ENCODE data around the gene ASB7. TPM values are rescaled to one million over a fixed set of nuclear protein-coding genes. Genes with fewer than 3 reads are reported as not detected.

Gene ASB7
- total and polyA plus RNA-seq, 2 experiments from 2014 or later: 4.1 to 13.9 TPM

DNA sequence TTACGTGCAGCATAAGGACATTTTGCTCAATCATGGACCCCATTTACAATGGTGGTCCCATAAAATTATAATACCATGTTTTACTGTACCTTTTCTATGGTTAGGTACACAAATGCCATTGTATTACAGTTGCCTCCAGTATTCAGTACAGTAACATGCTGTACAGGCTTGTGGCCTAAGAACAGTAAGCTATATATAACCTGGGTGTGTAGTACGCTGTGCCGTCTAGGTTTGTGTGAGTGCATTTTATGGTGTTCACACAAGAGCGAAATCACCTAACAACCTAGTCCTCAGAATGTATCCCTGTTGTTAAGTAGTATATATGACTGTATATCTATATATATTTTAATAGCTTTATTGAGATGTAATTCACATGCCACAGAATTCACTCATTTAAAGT is 12.5 kb downstream of the ASB7 start:
- no peaks in the 10 kb centered on the region for H3K27me3 ChIP-seq (ENCODE audit: insufficient read depth)
- H3F3A ChIP-seq (replicated peaks; ENCODE audit: low read depth): no peaks in the 10 kb centered on the region
- Mint-ChIP-seq H3K9me3 (no peaks in the 10 kb centered on the region), H3K27me3 (ENCODE audit: insufficient read depth, low read depth, poor library complexity) (no peaks in the 10 kb centered on the region), H3K27ac (no peak overlapping the region), H3K4me1 (no peaks in the 10 kb centered on the region), H3K36me3 (ENCODE audit: low read depth) (peaks cover 6% of the 10 kb centered on the region; the same call in 2 of the 3 replicates), H3K4me3 (no peak overlapping the region)
- no peak overlapping the region for H3K4me3 ChIP-seq
- no peaks in the 10 kb centered on the region for H3K4me1 ChIP-seq (ENCODE audit: insufficient read depth)
- H4K20me1 ChIP-seq (replicated peaks; ENCODE audit: insufficient read depth): peaks cover 12% of the 10 kb centered on the region; the same call in 1 of the 2 replicates
- H3K27ac ChIP-seq (ENCODE audit: low read depth): no peak overlapping the region
- TF ChIP-seq NANOG (IDR thresholded peaks at IDR 0.05; ENCODE audit: borderline replicate concordance): no peak
- TF ChIP-seq, protein P1, sequence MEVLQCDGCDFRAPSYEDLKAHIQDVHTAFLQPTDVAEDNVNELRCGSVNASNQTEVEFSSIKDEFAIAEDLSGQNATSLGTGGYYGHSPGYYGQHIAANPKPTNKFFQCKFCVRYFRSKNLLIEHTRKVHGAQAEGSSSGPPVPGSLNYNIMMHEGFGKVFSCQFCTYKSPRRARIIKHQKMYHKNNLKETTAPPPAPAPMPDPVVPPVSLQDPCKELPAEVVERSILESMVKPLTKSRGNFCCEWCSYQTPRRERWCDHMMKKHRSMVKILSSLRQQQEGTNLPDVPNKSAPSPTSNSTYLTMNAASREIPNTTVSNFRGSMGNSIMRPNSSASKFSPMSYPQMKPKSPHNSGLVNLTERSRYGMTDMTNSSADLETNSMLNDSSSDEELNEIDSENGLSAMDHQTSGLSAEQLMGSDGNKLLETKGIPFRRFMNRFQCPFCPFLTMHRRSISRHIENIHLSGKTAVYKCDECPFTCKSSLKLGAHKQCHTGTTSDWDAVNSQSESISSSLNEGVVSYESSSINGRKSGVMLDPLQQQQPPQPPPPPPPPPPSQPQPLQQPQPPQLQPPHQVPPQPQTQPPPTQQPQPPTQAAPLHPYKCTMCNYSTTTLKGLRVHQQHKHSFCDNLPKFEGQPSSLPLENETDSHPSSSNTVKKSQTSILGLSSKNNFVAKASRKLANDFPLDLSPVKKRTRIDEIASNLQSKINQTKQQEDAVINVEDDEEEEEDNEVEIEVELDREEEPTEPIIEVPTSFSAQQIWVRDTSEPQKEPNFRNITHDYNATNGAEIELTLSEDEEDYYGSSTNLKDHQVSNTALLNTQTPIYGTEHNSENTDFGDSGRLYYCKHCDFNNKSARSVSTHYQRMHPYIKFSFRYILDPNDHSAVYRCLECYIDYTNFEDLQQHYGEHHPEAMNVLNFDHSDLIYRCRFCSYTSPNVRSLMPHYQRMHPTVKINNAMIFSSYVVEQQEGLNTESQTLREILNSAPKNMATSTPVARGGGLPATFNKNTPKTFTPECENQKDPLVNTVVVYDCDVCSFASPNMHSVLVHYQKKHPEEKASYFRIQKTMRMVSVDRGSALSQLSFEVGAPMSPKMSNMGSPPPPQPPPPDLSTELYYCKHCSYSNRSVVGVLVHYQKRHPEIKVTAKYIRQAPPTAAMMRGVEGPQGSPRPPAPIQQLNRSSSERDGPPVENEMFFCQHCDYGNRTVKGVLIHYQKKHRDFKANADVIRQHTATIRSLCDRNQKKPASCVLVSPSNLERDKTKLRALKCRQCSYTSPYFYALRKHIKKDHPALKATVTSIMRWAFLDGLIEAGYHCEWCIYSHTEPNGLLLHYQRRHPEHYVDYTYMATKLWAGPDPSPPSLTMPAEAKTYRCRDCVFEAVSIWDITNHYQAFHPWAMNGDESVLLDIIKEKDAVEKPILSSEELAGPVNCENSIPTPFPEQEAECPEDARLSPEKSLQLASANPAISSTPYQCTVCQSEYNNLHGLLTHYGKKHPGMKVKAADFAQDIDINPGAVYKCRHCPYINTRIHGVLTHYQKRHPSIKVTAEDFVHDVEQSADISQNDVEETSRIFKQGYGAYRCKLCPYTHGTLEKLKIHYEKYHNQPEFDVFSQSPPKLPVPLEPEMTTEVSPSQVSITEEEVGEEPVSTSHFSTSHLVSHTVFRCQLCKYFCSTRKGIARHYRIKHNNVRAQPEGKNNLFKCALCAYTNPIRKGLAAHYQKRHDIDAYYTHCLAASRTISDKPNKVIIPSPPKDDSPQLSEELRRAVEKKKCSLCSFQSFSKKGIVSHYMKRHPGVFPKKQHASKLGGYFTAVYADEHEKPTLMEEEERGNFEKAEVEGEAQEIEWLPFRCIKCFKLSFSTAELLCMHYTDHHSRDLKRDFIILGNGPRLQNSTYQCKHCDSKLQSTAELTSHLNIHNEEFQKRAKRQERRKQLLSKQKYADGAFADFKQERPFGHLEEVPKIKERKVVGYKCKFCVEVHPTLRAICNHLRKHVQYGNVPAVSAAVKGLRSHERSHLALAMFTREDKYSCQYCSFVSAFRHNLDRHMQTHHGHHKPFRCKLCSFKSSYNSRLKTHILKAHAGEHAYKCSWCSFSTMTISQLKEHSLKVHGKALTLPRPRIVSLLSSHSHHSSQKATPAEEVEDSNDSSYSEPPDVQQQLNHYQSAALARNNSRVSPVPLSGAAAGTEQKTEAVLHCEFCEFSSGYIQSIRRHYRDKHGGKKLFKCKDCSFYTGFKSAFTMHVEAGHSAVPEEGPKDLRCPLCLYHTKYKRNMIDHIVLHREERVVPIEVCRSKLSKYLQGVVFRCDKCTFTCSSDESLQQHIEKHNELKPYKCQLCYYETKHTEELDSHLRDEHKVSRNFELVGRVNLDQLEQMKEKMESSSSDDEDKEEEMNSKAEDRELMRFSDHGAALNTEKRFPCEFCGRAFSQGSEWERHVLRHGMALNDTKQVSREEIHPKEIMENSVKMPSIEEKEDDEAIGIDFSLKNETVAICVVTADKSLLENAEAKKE (CRISPR knock-in tag; IDR thresholded peaks at IDR 0.05): no peak
- no peak for TF ChIP-seq JUNB (IDR thresholded peaks at IDR 0.05; ENCODE audit: unreplicated experiment)
- no peak for TF ChIP-seq CREB1 (CRISPR knock-in tag; IDR thresholded peaks at IDR 0.05; ENCODE audit: low read depth)
- TF ChIP-seq, protein P2, sequence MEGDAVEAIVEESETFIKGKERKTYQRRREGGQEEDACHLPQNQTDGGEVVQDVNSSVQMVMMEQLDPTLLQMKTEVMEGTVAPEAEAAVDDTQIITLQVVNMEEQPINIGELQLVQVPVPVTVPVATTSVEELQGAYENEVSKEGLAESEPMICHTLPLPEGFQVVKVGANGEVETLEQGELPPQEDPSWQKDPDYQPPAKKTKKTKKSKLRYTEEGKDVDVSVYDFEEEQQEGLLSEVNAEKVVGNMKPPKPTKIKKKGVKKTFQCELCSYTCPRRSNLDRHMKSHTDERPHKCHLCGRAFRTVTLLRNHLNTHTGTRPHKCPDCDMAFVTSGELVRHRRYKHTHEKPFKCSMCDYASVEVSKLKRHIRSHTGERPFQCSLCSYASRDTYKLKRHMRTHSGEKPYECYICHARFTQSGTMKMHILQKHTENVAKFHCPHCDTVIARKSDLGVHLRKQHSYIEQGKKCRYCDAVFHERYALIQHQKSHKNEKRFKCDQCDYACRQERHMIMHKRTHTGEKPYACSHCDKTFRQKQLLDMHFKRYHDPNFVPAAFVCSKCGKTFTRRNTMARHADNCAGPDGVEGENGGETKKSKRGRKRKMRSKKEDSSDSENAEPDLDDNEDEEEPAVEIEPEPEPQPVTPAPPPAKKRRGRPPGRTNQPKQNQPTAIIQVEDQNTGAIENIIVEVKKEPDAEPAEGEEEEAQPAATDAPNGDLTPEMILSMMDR (conservative IDR thresholded peaks at IDR 0.05; ENCODE audit: low read depth in 2 of 2): no peak
- TF ChIP-seq, protein P3, sequence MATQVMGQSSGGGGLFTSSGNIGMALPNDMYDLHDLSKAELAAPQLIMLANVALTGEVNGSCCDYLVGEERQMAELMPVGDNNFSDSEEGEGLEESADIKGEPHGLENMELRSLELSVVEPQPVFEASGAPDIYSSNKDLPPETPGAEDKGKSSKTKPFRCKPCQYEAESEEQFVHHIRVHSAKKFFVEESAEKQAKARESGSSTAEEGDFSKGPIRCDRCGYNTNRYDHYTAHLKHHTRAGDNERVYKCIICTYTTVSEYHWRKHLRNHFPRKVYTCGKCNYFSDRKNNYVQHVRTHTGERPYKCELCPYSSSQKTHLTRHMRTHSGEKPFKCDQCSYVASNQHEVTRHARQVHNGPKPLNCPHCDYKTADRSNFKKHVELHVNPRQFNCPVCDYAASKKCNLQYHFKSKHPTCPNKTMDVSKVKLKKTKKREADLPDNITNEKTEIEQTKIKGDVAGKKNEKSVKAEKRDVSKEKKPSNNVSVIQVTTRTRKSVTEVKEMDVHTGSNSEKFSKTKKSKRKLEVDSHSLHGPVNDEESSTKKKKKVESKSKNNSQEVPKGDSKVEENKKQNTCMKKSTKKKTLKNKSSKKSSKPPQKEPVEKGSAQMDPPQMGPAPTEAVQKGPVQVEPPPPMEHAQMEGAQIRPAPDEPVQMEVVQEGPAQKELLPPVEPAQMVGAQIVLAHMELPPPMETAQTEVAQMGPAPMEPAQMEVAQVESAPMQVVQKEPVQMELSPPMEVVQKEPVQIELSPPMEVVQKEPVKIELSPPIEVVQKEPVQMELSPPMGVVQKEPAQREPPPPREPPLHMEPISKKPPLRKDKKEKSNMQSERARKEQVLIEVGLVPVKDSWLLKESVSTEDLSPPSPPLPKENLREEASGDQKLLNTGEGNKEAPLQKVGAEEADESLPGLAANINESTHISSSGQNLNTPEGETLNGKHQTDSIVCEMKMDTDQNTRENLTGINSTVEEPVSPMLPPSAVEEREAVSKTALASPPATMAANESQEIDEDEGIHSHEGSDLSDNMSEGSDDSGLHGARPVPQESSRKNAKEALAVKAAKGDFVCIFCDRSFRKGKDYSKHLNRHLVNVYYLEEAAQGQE (IDR thresholded peaks at IDR 0.05; ENCODE audit: unreplicated experiment): no peak
- TF ChIP-seq ZNF331 (CRISPR knock-in tag; IDR thresholded peaks at IDR 0.05; ENCODE audit: low read depth): no peak
- no peak for TF ChIP-seq EZH2 (IDR thresholded peaks at IDR 0.05; ENCODE audit: low read depth, unreplicated experiment)
- no peak for TF ChIP-seq POLR2AphosphoS5 (IDR thresholded peaks at IDR 0.05; ENCODE audit: low read depth)
- no peak for TF ChIP-seq ZNF114 (CRISPR knock-in tag; IDR thresholded peaks at IDR 0.05)
- no peak for TF ChIP-seq STAT1 (IDR thresholded peaks at IDR 0.05; ENCODE audit: unreplicated experiment)
- TF ChIP-seq, protein P4, sequence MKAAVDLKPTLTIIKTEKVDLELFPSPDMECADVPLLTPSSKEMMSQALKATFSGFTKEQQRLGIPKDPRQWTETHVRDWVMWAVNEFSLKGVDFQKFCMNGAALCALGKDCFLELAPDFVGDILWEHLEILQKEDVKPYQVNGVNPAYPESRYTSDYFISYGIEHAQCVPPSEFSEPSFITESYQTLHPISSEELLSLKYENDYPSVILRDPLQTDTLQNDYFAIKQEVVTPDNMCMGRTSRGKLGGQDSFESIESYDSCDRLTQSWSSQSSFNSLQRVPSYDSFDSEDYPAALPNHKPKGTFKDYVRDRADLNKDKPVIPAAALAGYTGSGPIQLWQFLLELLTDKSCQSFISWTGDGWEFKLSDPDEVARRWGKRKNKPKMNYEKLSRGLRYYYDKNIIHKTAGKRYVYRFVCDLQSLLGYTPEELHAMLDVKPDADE (IDR thresholded peaks at IDR 0.05): no peak
- no peak for TF ChIP-seq EZH2phosphoT487 (IDR thresholded peaks at IDR 0.05; ENCODE audit: unreplicated experiment)
- no peak overlapping the region for H3K4me2 ChIP-seq
- H3K79me2 ChIP-seq (replicated peaks; ENCODE audit: insufficient read depth): peaks cover 12% of the 10 kb centered on the region
- ATAC-seq (no peak), DNase-seq (ENCODE audit: low spot score) (no peak)
- H2AFZ ChIP-seq: no peak overlapping the region
- H3K36me3 ChIP-seq (ENCODE audit: insufficient read depth): peaks cover 16% of the 10 kb centered on the region
- no peaks in the 10 kb centered on the region for H3K9me2 ChIP-seq (ENCODE audit: insufficient read depth)

Data from GM23338 (cell line).